ENCODE results near the gene FAM117B.

DNA sequence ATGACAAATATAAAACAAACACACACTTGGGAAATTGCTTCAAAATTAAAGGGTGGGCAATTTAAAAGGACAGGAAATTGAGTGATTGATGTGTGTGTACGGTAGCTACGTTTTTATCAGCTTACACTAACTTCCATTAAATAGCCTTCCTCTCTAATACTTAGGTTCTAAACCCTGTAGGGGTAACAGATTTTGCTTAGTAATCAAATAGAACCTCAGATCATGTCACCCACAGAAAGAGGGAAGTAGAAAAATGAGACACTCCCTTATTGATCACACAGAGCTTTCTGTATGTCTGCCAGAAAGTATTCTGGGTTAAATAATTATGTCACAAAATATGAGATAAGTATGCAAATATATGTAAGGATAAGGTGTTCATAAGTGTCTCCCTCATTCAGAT lies 143.4 kb downstream of the FAM117B start:
- TF ChIP-seq EZH2 (IDR thresholded peaks at IDR 0.05; ENCODE audit: borderline replicate concordance, low read depth, low read length, severe bottlenecking) = no peak
- TF ChIP-seq CTCF (IDR thresholded peaks at IDR 0.05; ENCODE audit: borderline replicate concordance, extremely low read depth, low read length, poor library complexity, severe bottlenecking) = no peak
